Heart right ventricle (tissue), 16 donors: ENCODE data around the gene NADSYN1. TPM values are rescaled to one million over a fixed set of nuclear protein-coding genes. Genes with fewer than 3 reads are reported as not detected.

ENCODE experiments used
- ATAC-seq, 8 donors: fragments of 200-7000 bp; cut with Tn5 transposase; one replicate each; pipeline ENCODE4 v1.9.1; 2020; ENCODE audit warnings: mild to moderate bottlenecking in 8 of 8, moderate library complexity in 8 of 8, moderate number of reproducible peaks in 1 of 8
- DNase-seq, 2 donors: peaks; one replicate each; pipeline ENCODE4 v3.0.0-alpha.2; 2020
- H3K27ac ChIP-seq, 10 donors: fragments of 200-600 bp; sonication (generic) in 2 of 10; one replicate each; pipeline versions ENCODE4 v1.5.0 to v1.8.0; 2020 to 2022; ENCODE audit warnings: mild to moderate bottlenecking in 3 of 10
- H3K27me3 ChIP-seq, 7 donors: fragments of 200-600 bp; one replicate each; pipeline ENCODE4 v1.8.0; 2021 to 2022; ENCODE audit warnings: mild to moderate bottlenecking in 2 of 7
- H3K36me3 ChIP-seq, 9 donors: fragments of 200-600 bp; sonication (generic) in 1 of 9; one replicate each; pipeline versions ENCODE4 v1.5.0 to v1.8.0; 2020 to 2022; ENCODE audit warnings: mild to moderate bottlenecking in 2 of 9
- H3K4me1 ChIP-seq, 9 donors: fragments of 200-600 bp; sonication (generic) in 1 of 9; one replicate each; pipeline versions ENCODE4 v1.5.0 to v1.8.0; 2020 to 2022; ENCODE audit warnings: mild to moderate bottlenecking in 4 of 9
- H3K4me3 ChIP-seq, 10 donors: fragments of 200-600 bp; sonication (generic) in 2 of 10; one replicate each; pipeline versions ENCODE4 v1.5.0 to v1.8.0; 2020 to 2022; ENCODE audit warnings: mild to moderate bottlenecking in 7 of 10, moderate library complexity in 2 of 10
- H3K9me3 ChIP-seq, 11 donors: fragments of 200-600 bp in 10 of 11; sonication (generic) in 2 of 11; one replicate each; pipeline versions ENCODE4 v1.5.0 to v1.8.0; 2013 to 2022; ENCODE audit warnings: mild to moderate bottlenecking in 2 of 11, control low read depth in 1 of 11, moderate library complexity in 1 of 11
- WGBS, 2 donors: extraction: QIAGEN DNeasy Blood & Tissue Kit; methylation state at CpG; one replicate each; pipeline ENCODE4 v1.1.7; 2013; ENCODE audit warnings: inconsistent platforms in 1 of 2; 5-methylcytosine and 5-hydroxymethylcytosine counted together
- intact Hi-C, 10 donors: fragments of 100-400 bp; cut with DNase I; formaldehyde crosslinking; loops; one replicate each; pipeline versions ENCODE4 v1.11.1 to v1.14.2; 2022
- polyA plus RNA-seq, 2 donors: library from polyadenylated mRNA; stranded (reverse); fragments of 200-250 nt; gene quantifications; one replicate each; pipeline ENCODE4 v1.2.3, GENCODE V29; 2013
- total RNA-seq, 10 donors: library from RNA; stranded (reverse); fragmentation: NEBNext Ultra II Directional in 3 of 10; extraction: Animal tissue kit (Norgen Biotek cat#: 25700) in 3 of 10; gene quantifications; one replicate each; pipeline versions ENCODE4 v1.2.1 to v1.2.4, GENCODE V29; 2021 to 2023
- TF ChIP-seq, protein P1 (sequence below), 9 donors: fragments of 200-600 bp; sonication (generic) in 2 of 9; IDR thresholded peaks; one replicate each; pipeline versions ENCODE4 v1.5.0 to v1.8.0; 2021 to 2022; ENCODE audit warnings: antibody characterized with exemption in 9 of 9, mild to moderate bottlenecking in 5 of 9, moderate library complexity in 1 of 9
- donor health status: Arrhythmogenic right ventricular cardiomyopathy.
- donor health status: ischemic (EF 13 %, LVEDD 7.1; RV severe dilation, severe dysfunction).
- donor health status: healthy with polysubstance abuse.
- donor health status: DM: no; HTN: yes; CAD: no.
- donor health status: DM: no; HTN: no; CAD: no.
- donor health status: ischemic (EF 25% LVEDD 6.9; RV normal size, moderate dysfunction).
- donor health status: ischemic (EF 25% LVEDD 5.7; RV mildly dilated, moderate dysfunction).
- donor health status: healthy.
- donor health status: DM: yes; HTN: yes; CAD: no.
- donor health status: Ischemic cardiomyopathy.
- donor health status: ischemic (EF 35%, LVEDD 5.7; RV mildly dilated, moderate dysfunction).
- donor health status: nonischemic (EF 11% LVEDD 7.7; RV severe dilation, severe dysfunction).
- donor health status: DM: yes; HTN: yes; CAD: no.
- donor health status: PGD.
- donor health status: ischemic (EF 29% LVEDD 5.4; RV normal size, mild dysfunction).
- donor health status: nonischemic (EF 23%, LVEDD 6.1; RV moderate dilation, normal function).

Gene NADSYN1
- total and polyA plus RNA-seq, 12 donors: 13.4 to 32.0 (median 16.9) TPM

- DNase-seq (no peak), ATAC-seq (no peak)
- WGBS, 2 donors: 92 to 95% methylated on average over 30 of the region's 30 CpGs
- intact Hi-C loops: no loop called here
- peaks cover 0 to 20% (median 0%) of the 10 kb centered on the region in 9 donors for H3K4me1 ChIP-seq
- H3K27me3 ChIP-seq: no peaks in the 10 kb centered on the region
- no peak overlapping the region for H3K4me3 ChIP-seq
- peaks cover 0 to 3% (median 0%) of the 10 kb centered on the region in 11 donors for H3K9me3 ChIP-seq
- H3K27ac ChIP-seq: no peak overlapping the region
- TF ChIP-seq, protein P1, sequence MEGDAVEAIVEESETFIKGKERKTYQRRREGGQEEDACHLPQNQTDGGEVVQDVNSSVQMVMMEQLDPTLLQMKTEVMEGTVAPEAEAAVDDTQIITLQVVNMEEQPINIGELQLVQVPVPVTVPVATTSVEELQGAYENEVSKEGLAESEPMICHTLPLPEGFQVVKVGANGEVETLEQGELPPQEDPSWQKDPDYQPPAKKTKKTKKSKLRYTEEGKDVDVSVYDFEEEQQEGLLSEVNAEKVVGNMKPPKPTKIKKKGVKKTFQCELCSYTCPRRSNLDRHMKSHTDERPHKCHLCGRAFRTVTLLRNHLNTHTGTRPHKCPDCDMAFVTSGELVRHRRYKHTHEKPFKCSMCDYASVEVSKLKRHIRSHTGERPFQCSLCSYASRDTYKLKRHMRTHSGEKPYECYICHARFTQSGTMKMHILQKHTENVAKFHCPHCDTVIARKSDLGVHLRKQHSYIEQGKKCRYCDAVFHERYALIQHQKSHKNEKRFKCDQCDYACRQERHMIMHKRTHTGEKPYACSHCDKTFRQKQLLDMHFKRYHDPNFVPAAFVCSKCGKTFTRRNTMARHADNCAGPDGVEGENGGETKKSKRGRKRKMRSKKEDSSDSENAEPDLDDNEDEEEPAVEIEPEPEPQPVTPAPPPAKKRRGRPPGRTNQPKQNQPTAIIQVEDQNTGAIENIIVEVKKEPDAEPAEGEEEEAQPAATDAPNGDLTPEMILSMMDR (IDR thresholded peaks at IDR 0.05): no peak
- H3K36me3 ChIP-seq: peaks cover 0 to 88% (median 44%) of the 10 kb centered on the region in 9 donors
These were observed 48.3 kb downstream of the NADSYN1 start for GRCh38 chr11:71501071-71501985.

DNA sequence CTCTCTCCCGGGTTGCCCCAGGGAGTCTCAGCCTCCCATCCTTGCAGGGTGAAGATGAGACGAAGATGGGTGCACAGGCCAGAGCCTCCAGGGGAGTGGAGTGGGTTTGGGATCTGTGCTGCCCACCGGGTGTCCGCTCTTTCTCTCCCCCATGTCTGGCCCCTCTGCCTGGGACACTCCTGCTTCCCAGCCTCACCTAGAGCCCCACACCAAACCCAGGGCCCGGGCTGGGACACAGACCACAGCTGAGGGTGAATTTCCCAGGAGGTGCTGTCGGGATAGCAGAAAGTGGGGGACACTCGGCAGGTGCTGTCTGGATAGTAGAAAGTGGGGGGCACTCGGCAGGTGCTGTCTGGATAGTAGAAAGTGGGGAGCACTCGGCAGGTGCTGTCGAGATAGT lies 49.0 kb downstream of the NADSYN1 start:
- peaks cover 0 to 20% (median 0%) of the 10 kb centered on the region in 9 donors for H3K4me1 ChIP-seq
- H3K27me3 ChIP-seq: no peaks in the 10 kb centered on the region
- H3K4me3 ChIP-seq: no peak overlapping the region
- H3K36me3 ChIP-seq: peaks cover 0 to 88% (median 37%) of the 10 kb centered on the region in 9 donors
- WGBS, 2 donors: 94 to 95% methylated on average over 10 of the region's 10 CpGs
- DNase-seq (no peak), ATAC-seq (no peak)
- H3K27ac ChIP-seq: no peak overlapping the region
- intact Hi-C loops: no loop called here
- TF ChIP-seq, protein P1 (IDR thresholded peaks at IDR 0.05): no peak
- peaks cover 0 to 6% (median 0%) of the 10 kb centered on the region in 11 donors for H3K9me3 ChIP-seq

DNA sequence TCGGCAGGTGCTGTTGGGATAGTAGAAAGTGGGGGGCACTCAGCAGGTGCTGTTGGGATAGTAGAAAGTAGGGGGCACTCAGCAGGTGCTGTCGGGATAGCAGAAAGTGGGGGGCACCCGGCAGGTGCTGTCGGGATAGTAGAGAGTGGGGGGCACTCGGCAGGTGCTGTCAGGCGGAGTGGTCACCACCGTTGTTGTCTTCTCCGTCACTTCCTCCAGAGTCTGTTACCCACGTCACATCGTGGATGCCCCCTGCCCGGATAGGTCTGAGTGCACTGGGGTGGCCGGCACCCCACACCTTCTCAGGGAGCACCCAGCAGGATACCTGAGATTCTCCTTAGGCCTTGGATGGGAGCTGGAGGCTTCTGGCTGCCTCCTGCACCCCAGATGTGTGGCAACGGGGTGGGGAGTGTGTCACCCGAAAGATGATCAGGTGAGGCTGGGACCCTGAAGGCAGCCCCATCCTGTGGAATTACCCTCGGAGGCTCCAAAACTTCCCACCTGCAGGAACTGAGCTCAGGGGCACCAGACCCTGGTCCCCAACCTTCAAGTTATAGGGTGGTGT lies 50.0 kb downstream of the NADSYN1 start:
- Histone ChIP-seq H3K27ac (no peak overlapping the region), H3K4me1 (peaks cover 0 to 20% (median 0%) of the 10 kb centered on the region in 9 donors), H3K27me3 (no peaks in the 10 kb centered on the region), H3K36me3 (peaks cover 0 to 79% (median 36%) of the 10 kb centered on the region in 9 donors), H3K4me3 (no peak overlapping the region), H3K9me3 (peaks cover 0 to 16% (median 5%) of the 10 kb centered on the region in 11 donors)
- intact Hi-C loops: no loop called here
- DNase-seq (no peak), ATAC-seq (no peak)
- TF ChIP-seq, protein P1 (IDR thresholded peaks at IDR 0.05): no peak
- WGBS, 2 donors: 96% methylated on average over 15 of the region's 15 CpGs

- H3K36me3 ChIP-seq: peaks cover 0 to 63% (median 20%) of the 10 kb centered on the region in 9 donors
- TF ChIP-seq, protein P1 (IDR thresholded peaks at IDR 0.05): no peak
- 45 to 55% methylated on average over 10 of the region's 10 CpGs for WGBS, 2 donors
- H3K9me3 ChIP-seq: peaks cover 0 to 32% (median 17%) of the 10 kb centered on the region in 11 donors
- DNase-seq (no peak), ATAC-seq (no peak)
- H3K4me3 ChIP-seq: no peak overlapping the region
- no peaks in the 10 kb centered on the region for H3K27me3 ChIP-seq
- intact Hi-C loops: no loop called here
- H3K27ac ChIP-seq: no peak overlapping the region
- peaks cover 0 to 20% (median 0%) of the 10 kb centered on the region in 9 donors for H3K4me1 ChIP-seq
These were observed 51.5 kb downstream of the NADSYN1 start for GRCh38 chr11:71504531-71504930.
